GM23248 (cell line): ENCODE measurements around the gene PHYKPL.

Experiments used
- EZH2 ChIP-seq: fragments of 200-600 bp; sonication (generic); IDR thresholded peaks from 2 replicates; pipeline ENCODE4 v1.6.1; 2018; ENCODE audit warnings: antibody characterized with exemption, mild to moderate bottlenecking; ENCODE audit not compliant: insufficient read depth, poor library complexity, severe bottlenecking
- EZH2phosphoT487 ChIP-seq: fragments of 200-600 bp; sonication (generic); IDR thresholded peaks from 2 replicates; pipeline ENCODE4 v1.6.1; 2018; ENCODE audit warnings: antibody characterized with exemption, moderate library complexity, mild to moderate bottlenecking, low read depth; ENCODE audit not compliant: insufficient read depth

- TF ChIP-seq EZH2phosphoT487 (no peak), EZH2 (no peak)
These were observed 18.3 kb downstream of the PHYKPL start for GRCh38 chr5:178214160-178214803.
